CD14-positive monocyte (primary cell): Measurements from ENCODE around the gene ANGPTL2. TPM values are rescaled to one million over a fixed set of nuclear protein-coding genes. Genes with fewer than 3 reads are reported as not detected.

Experiments
- DNase-seq, 3 donors: peaks; one replicate each; pipeline ENCODE4 v3.0.0-alpha.2; 2011 to 2022
- H2AFZ ChIP-seq: 2 replicates; pipeline ENCODE4 v1.6.0; 2012; ENCODE audit warnings: mild to moderate bottlenecking, low read depth, low read length, inconsistent platforms; ENCODE audit not compliant: insufficient read depth, poor library complexity, severe bottlenecking
- H3K27ac ChIP-seq, 2 donors: 1 replicate in 1 of 2; 2 replicates in 1 of 2; pipeline ENCODE4 v1.5.1; 2012 to 2013; ENCODE audit warnings: low read length in 2 of 2, control low read depth in 1 of 2, inconsistent platforms in 1 of 2, low read depth in 1 of 2, mild to moderate bottlenecking in 1 of 2
- H3K27me3 ChIP-seq, 2 donors: one replicate each; pipeline versions ENCODE4 v1.6.0 to v1.6.1; 2011 to 2013; ENCODE audit warnings: low read length in 2 of 2; ENCODE audit not compliant: control insufficient read depth in 2 of 2, insufficient read depth in 2 of 2
- H3K36me3 ChIP-seq, 2 donors: replicated peaks in 1 of 2; 1 replicate in 1 of 2; 2 replicates in 1 of 2; pipeline versions ENCODE4 v1.5.1 to v1.6.1; 2012 to 2013; ENCODE audit warnings: low read length in 2 of 2, control low read depth in 1 of 2, inconsistent platforms in 1 of 2, mild to moderate bottlenecking in 1 of 2; ENCODE audit not compliant: insufficient read depth in 2 of 2, control insufficient read depth in 1 of 2
- H3K4me1 ChIP-seq, 2 donors: 1 replicate in 1 of 2; 2 replicates in 1 of 2; pipeline versions ENCODE4 v1.5.1 to v1.6.1; 2012 to 2013; ENCODE audit warnings: low read length in 2 of 2, control low read depth in 1 of 2, inconsistent platforms in 1 of 2, mild to moderate bottlenecking in 1 of 2, moderate library complexity in 1 of 2; ENCODE audit not compliant: insufficient read depth in 2 of 2, control insufficient read depth in 1 of 2
- H3K4me2 ChIP-seq: replicated peaks from 2 replicates; pipeline ENCODE3; 2012; ENCODE audit warnings: low read length, moderate library complexity, mild to moderate bottlenecking; ENCODE audit not compliant: poor library complexity, severe bottlenecking; ENCODE audit errors: extremely low read depth
- H3K4me3 ChIP-seq, 3 experiments: fragments of 200-600 bp in 1 of 3; sonication (generic) in 1 of 3; replicated peaks in 1 of 3; 1 replicate in 2 of 3; 2 replicates in 1 of 3; pipeline ENCODE4 v1.5.1; 2011 to 2013; ENCODE audit warnings: low read length in 3 of 3, mild to moderate bottlenecking in 3 of 3, control low read depth in 2 of 3, low read depth in 2 of 3, inconsistent platforms in 1 of 3, moderate library complexity in 1 of 3
- H3K79me2 ChIP-seq: 2 replicates; pipeline ENCODE4 v1.6.0; 2012; ENCODE audit warnings: mild to moderate bottlenecking, control low read depth, inconsistent platforms, low read length, moderate library complexity; ENCODE audit not compliant: insufficient read depth
- H3K9ac ChIP-seq: 2 replicates; pipeline ENCODE4 v1.6.0; 2017; ENCODE audit warnings: low read length, mild to moderate bottlenecking; ENCODE audit not compliant: insufficient read depth, poor library complexity, severe bottlenecking
- H3K9me3 ChIP-seq, 2 donors: replicated peaks in 1 of 2; 1 replicate in 1 of 2; 2 replicates in 1 of 2; pipeline versions ENCODE4 v1.5.1 to v1.6.1; 2012 to 2013; ENCODE audit warnings: low read length in 2 of 2, control low read depth in 1 of 2; ENCODE audit not compliant: control insufficient read depth in 1 of 2, insufficient read depth in 1 of 2
- H4K20me1 ChIP-seq: 2 replicates; pipeline ENCODE4 v1.6.0; 2012; ENCODE audit warnings: mild to moderate bottlenecking, low read length, control low read depth, moderate library complexity; ENCODE audit not compliant: insufficient read depth
- H3K27ac Mint-ChIP-seq, 7 donors: one replicate each; pipeline ENCODE4 v1.8.0; 2020; ENCODE audit warnings: mild to moderate bottlenecking in 7 of 7, mixed read lengths in 7 of 7, moderate library complexity in 6 of 7, inconsistent platforms in 2 of 7
- H3K27me3 Mint-ChIP-seq, 3 donors: one replicate each; pipeline ENCODE4 v1.8.0; 2021 to 2022; ENCODE audit warnings: low read depth in 3 of 3, mild to moderate bottlenecking in 3 of 3, mixed read lengths in 3 of 3, moderate library complexity in 3 of 3, inconsistent platforms in 1 of 3
- H3K36me3 Mint-ChIP-seq, 2 donors: one replicate each; pipeline ENCODE4 v1.8.0; 2020; ENCODE audit warnings: mixed read lengths in 2 of 2, inconsistent platforms in 1 of 2, mild to moderate bottlenecking in 1 of 2
- H3K4me1 Mint-ChIP-seq: one replicate; pipeline ENCODE4 v1.8.0; 2020; ENCODE audit warnings: mild to moderate bottlenecking, mixed read lengths
- H3K4me3 Mint-ChIP-seq, 2 donors: one replicate each; pipeline ENCODE4 v1.8.0; 2020; ENCODE audit warnings: mild to moderate bottlenecking in 2 of 2, mixed read lengths in 2 of 2, moderate library complexity in 1 of 2
- H3K9me3 Mint-ChIP-seq, 7 donors: one replicate each; pipeline ENCODE4 v1.8.0; 2020 to 2022; ENCODE audit warnings: mixed read lengths in 7 of 7, mild to moderate bottlenecking in 6 of 7, moderate library complexity in 6 of 7, inconsistent platforms in 2 of 7
- CTCF ChIP-seq: fragments of 200-600 bp; IDR thresholded peaks from one replicate; pipeline ENCODE4 v1.8.0; 2022; ENCODE audit warnings: antibody characterized with exemption, mild to moderate bottlenecking
- WGBS: methylation state at CpG from one replicate; pipeline ENCODE4 v1.1.5; 2013; ENCODE audit warnings: missing lambda C conversion rate; ENCODE audit not compliant: insufficient coverage; 5-methylcytosine and 5-hydroxymethylcytosine counted together
- intact Hi-C, 2 donors: fragments of 100-400 bp; cut with micrococcal nuclease; formaldehyde crosslinking; loops; one replicate each; pipeline versions ENCODE4 v1.15.0 to v1.15.1; 2023
- polyA plus RNA-seq, 3 donors: library from polyadenylated mRNA; depleted of rRNA in 1 of 3; unstranded in 2 of 3; stranded (reverse) in 1 of 3; fragments of 300-500 nt in 2 of 3; fragments of >200 nt in 1 of 3; fragmentation: Illumina TruSeq in 2 of 3; gene quantifications; 1 replicate in 2 of 3; 2 replicates in 1 of 3; pipeline ENCODE4 v1.2.3, GENCODE V29; 2012 to 2021

ANGPTL2 gene
- polyA plus RNA-seq, 3 donors: not detected

GRCh38 chr9:127055745-127056402 lies 66.6 kb downstream of the ANGPTL2 start:
- Histone ChIP-seq H3K27ac (no peak overlapping the region), H3K9me3 (no peaks in the 10 kb centered on the region), H4K20me1 (no peaks in the 10 kb centered on the region), H3K4me2 (no peak overlapping the region), H3K36me3 (no peaks in the 10 kb centered on the region), H2AFZ (no peak overlapping the region), H3K27me3 (no peaks in the 10 kb centered on the region), H3K9ac (no peak overlapping the region), H3K79me2 (no peaks in the 10 kb centered on the region), H3K4me3 (no peak overlapping the region), H3K4me1 (no peaks in the 10 kb centered on the region)
- Mint-ChIP-seq H3K4me1 (peaks cover 7% of the 10 kb centered on the region), H3K4me3 (no peak overlapping the region), H3K27ac (no peak overlapping the region), H3K36me3 (peaks cover 5 to 26% of the 10 kb centered on the region in 2 donors), H3K9me3 (no peaks in the 10 kb centered on the region), H3K27me3 (peaks cover 0 to 8% (median 3%) of the 10 kb centered on the region in 3 donors)
- intact Hi-C loops: no loop called here
- no peak for TF ChIP-seq CTCF
- no peak for DNase-seq

- no peak overlapping the region for H3K4me3 ChIP-seq
- H3K4me1 ChIP-seq: peaks cover 11 to 12% of the 10 kb centered on the region in 2 donors
- peaks cover 0 to 9% (median 8%) of the 10 kb centered on the region in 3 donors for H3K27me3 Mint-ChIP-seq
- no peaks in the 10 kb centered on the region for H3K27me3 ChIP-seq
- WGBS: 93% methylated on average over 4 of the region's 5 CpGs
- H2AFZ ChIP-seq: no peak overlapping the region
- H3K9me3 ChIP-seq: no peaks in the 10 kb centered on the region
- no peaks in the 10 kb centered on the region for H3K36me3 ChIP-seq
- H3K36me3 Mint-ChIP-seq: peaks cover 11 to 29% of the 10 kb centered on the region in 2 donors
- H4K20me1 ChIP-seq: no peaks in the 10 kb centered on the region
- H3K27ac ChIP-seq: no peak overlapping the region
- no peaks in the 10 kb centered on the region for H3K9me3 Mint-ChIP-seq
- DNase-seq: no peak
- no peak for TF ChIP-seq CTCF
- no peak overlapping the region for H3K27ac Mint-ChIP-seq
- H3K4me3 Mint-ChIP-seq: no peak overlapping the region
- H3K9ac ChIP-seq: no peak overlapping the region
- peaks cover 24% of the 10 kb centered on the region for H3K4me1 Mint-ChIP-seq
- intact Hi-C loops: no loop called here
- no peak overlapping the region for H3K4me2 ChIP-seq
- H3K79me2 ChIP-seq: no peaks in the 10 kb centered on the region
Observed at GRCh38 chr9:127053960-127054359, 68.5 kb downstream of the ANGPTL2 start.
